ENCODE results near the gene SMIM7.

The SMIM7 gene

DNA sequence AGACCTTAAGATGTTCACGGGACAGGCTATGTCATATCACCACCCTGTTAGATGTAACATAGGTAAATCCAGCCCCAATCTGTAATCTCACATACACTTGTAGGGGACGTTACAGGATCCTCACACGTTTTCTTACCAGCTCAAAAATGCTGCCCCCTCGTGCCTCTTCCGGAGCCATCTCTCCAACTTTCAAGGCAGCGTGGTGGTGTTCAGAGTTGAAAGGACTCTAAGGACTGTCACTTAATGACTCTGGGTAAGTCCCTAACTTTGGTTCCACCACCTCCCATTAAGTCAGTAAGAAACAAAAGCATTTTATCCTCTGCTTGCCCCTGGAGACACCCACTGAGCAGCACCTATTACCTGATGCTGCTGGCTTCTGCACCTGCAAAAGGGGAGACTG, 36.4 kb downstream of the SMIM7 start:
- no peak for DNase-seq

DNA sequence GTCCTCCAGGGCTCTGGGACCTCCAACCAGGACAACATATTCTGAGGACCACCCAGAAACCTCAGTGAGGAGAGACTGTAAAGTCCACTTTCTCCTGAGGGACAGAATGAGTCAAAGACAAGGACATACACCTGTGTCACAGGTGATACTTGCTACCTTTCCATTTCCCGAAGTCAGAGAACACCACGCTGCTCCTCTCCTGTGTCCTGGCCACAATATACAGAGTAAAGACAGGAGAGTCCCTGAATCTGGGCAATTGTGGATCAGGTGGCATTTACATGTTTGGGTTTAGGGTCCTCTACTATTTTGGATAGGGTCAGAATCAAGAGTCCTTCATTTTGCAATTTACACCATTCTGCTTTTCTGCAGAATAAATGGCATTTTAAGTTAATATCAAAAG, 36.9 kb downstream of the SMIM7 start:
- no peak for DNase-seq

DNA sequence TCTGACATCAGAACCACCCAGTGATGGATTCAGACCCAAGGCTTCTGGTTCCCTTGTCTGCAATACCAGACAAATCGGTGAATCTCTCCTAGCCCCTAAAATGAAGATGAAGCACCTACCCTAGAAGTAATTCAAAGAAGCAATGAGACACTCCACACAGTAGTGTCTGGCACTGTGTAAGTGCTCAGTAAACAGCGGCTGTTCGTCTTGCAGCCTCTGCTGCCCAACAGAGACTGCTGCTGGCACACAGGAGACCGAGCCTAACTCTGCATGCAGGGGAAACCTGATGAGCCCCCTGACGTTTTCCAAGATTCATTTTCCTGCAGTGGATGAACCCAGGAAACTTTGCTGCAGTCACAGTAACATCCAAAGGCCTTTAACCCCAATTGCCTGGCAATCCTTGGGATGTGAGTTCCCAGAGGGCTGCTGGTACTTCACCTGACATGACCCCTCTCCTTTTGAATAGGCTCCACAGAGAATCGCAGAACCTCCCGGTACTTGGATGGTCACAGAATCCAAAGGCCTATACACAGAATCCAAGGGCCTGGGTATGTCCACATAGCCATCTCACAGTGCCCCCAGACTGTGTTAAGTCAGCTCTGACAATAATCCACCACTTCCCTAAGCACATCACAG, 38.7 kb downstream of the SMIM7 start:
- DNase-seq, result no peak

DNA sequence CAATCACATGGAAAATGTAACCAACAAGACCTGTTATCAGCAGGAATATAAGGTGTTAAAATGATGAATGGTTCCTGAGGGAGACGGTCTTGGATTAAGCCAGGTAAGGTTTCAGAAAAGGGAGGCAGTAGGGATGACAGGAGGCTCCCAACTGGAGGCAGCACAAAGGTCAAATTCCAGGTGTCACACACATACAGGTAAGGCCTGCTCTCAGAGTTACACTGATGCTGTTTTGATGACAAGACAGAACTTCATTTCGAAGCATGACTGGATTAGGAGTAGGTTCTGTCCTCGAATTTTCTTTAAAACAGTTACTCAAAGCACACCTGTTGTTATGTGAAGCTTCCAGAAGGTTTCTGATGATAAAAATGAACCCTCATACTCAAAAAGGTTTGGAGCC, 39.4 kb downstream of the SMIM7 start:
- DNase-seq, result no peak

DNA sequence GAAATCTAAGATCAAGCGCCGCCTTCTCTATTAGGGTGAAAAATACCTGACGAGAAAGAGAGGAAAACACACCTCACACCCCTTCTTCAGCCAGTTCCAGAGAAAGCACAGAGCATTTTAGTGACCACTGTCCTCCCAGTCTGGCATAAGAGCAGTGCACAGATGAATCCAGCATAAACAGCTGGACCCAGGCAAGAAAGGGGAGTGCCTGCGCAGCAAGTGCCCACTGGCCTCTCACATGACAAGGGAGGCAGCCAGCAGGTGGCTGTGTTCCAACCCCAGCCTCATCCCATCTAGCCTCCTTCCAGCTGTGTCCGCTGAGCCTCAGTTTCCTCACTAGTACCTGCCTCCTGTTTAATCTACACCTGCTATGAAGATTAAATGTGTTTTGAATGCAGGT, 39.9 kb downstream of the SMIM7 start:
- DNase-seq, result no peak

DNA sequence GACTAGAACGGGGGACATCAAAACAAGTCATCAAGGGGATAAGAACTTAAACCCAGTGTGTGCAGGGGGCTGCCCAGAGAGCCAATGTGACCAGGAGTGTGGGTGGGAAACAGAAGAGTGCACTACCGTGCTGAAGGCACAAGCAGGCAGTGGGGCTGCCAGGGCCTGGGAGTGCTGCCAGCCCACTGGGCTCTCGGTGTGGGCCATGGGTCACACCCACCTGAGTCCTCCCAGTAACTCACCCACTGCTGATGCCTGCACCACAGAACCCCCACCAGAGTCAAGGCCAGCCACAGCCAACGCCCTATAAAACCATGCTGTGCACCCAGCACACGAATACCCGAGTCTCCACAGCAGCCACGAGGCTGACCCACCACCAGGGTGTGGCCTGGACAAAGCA, 40.5 kb downstream of the SMIM7 start:
- no peak for DNase-seq

DNA sequence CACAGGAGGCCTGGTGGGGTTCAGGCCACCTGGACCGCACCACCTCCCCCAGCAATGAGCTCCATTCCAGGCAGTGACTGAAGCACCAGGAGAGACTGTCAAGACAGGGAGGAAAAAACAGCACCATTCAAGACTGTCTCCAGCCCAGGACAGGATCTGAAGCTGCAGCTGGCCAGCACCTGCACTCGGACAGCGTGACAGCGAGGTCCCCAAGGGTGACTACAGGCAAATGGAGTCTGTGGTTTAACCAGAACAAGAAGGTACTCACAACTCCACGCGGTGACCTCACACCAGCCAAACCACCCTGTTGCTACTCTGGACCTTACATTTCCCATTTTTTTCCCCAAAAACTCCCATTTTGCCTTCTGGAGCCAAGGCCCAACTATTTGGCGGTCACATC, 41.7 kb downstream of the SMIM7 start:
- no peak for DNase-seq

DNA sequence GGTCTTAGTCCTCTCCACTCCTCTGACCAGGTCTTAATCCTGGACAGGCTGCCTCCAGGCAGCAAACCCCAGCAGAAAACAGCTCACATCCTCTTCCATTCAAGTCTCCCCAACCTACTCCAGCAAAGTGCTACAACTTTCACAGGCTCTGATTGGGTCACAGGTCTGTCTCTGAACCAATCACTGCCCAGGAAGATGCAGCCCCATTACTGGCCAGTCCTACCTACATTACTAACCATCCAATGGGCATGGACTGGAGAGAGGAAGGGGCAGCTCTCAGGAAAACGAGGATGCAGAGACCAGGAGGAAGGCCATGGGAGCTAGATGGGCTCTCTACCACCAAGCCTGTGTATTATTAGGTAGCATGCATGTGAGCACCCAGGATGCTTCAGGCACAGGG, 44.1 kb downstream of the SMIM7 start:
- no peak for DNase-seq

DNA sequence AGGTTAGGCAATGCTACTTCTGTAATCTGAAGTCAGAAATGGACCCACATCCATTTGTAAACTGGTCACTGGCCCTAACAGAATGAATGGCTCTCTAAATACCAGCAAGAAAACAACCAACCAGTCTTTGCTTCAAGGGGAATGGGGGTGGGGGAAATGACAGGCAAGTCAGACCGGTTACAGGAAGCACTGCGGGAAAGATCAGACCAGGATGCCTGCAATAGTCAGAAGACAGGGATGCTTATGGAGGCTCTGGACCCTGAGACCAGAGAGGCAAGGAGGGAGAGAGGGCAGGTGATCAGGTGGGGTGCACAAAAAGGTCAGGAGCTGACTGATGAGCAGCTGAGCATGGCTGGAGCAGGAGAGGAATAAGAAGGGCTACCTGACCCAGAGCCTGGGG, 45.0 kb downstream of the SMIM7 start:
- DNase-seq, result no peak

DNA sequence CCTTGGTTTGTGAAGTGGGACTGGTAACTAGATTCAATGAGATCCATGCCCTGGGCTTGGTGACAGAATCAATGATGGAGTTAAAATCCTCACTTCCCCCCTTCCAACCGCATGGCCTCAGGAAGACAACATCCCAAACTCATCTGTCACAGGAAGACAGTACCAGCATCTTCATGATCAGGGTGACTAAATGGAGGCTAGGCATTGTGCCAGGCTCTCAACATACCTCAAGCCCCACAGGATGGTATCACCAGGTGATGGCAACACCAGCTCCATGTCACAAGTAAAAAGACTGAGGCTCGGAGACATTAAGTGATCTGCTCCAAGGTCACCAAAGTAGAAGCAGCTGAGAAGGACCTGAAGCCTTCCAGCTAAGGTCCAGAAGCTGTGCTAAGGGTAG, 46.1 kb downstream of the SMIM7 start:
- no peak for DNase-seq

DNA sequence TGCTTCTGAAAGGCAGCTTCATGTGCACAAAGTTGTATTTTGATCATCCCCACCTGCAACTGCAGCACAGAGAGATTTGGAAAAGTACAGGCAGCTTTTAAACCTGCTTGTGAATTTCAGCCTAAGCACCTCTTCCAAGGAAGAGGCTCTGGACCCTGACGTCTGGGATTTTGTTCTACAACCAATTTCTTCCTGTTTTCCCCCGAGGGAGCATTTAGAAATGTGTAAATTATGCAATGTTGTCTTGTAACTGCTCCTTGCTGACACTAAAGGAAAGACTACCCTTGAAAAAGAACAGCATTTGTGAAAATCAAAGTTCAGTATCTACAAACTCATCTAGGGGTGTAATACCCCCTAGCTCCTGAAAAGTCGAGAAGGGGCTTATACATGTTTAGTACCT, 47.3 kb downstream of the SMIM7 start:
- no peak for DNase-seq

DNA sequence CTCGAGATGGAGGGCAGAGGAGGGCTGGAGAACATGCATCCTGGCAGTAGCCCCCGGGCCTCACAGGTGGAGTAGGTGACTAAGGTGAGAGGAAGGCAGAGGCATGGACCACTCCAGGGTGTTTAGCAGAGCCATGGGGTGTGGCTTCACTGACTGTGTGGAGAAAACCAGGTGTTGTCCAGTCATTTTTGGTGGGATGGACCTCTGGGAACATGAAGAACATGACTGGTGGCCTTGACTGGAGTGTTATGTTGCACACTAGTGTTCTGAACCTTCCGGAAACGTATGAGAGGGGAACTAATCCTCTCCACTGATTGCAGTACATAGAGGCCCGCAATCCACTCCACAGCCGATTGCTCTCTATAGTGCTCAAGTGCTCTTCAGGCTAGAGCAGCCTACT, 48.8 kb downstream of the SMIM7 start:
- no peak for DNase-seq

DNA sequence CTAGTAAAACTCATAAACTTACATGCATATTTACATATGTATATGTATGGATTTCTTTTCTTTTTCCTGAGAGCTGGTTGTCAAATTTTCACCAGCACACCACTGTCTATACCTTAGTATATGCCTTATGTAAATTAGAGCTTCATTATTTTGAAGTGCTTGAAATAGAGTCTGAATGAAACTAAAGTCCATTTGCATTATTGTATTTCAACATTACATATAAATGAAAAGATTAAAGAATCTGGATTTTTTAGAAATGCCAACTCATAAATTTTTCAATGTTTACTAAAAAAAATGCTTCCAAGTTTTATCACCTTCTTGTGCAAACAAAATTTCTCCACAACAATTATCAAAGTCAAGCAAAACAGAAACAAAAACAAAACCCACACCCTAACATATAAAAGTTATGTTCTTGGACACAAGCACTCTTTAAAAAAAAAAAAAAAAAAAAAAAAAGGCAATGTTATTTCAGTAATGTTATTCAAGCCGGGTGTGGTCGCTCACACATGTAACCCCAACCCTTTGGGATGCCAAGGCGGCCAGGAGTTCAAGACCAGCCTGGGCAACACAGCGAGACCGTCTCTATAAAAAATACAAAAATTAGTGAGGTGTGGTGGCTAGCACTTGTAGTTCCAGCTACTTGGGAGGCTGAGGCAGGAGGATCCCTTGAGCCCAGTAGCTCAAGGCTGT, 50.3 kb downstream of the SMIM7 start:
- no peak for DNase-seq

DNA sequence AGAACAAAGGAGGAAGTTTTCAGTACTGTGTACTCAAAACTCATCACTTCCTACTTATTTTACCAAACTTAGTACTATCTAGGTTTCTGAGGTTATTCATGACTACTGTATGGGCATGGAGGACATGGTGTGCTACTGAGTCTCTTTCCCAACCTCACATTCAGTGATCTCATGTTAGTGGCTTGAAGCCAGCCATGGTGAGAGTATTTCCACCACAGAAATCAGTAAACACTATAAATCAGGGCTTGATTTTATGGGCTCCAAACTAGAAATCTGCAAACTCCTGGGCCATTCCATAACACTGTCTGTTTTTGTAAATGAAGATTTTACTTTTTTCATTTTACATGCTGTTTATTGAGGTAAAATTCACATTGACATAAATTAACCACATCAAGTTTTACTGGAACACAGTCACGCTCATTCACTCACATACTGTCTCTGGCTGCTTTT, 51.6 kb downstream of the SMIM7 start:
- no peak for DNase-seq

DNA sequence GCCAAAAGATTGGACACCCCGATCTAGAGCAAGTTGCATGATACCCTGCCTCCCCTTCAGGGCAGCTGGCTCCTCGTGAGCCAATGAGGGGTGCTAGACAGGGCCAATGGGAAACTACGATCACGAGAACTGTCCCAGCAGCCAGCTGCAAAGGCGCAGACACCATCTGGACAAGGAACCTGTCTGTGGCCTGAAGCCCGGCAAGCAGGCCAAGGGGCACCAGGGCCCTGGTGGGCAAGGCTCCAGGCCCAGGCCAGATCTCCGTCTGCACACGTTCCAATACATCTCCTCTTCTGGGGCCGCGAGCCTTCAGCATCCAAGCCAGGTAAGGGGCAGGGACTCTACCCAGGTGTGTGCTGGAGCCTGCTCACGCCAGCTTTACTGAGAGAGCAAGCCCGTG, 52.1 kb downstream of the SMIM7 start:
- no peak for DNase-seq

DNA sequence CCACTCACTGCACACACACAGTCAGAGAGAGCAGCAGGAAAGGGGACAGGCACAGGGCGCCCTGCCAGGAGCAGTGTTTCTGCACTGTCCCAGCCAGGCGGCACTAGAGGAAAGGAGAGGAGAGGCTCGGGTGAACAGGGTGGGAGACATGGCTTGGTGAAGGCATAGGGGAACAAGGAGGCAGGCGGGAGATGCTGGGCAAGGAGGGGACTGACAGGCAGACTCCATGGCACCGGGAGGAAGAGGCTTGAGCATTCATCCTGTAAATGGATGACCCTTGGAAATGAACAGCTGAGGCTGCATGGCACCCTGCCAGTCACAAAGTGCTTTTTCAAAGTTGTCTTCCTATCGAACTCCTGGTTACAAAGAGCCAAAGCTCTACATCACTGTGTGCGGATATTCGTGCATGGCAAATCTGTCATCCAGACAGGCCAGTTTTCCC, 54.4 kb downstream of the SMIM7 start:
- DNase-seq, result no peak

DNA sequence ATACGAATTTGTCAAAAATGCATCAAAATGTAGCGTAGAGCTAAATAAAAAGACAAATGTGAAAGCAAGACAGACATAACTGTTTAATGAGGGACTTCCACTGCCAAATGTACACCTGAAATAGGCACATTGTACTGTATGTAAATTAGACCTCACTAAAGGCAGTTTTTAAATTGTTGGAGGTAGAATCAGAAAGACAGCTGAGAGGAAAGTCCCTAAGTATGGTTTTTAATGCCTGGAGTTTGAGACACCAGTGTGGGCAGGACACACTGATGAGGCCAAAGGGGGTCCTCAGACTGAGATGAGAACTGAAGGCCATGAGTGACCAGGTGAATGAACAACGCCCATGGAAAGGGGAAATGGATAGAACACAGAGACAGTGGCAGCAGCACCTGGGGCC, 54.8 kb downstream of the SMIM7 start:
- no peak for DNase-seq

DNA sequence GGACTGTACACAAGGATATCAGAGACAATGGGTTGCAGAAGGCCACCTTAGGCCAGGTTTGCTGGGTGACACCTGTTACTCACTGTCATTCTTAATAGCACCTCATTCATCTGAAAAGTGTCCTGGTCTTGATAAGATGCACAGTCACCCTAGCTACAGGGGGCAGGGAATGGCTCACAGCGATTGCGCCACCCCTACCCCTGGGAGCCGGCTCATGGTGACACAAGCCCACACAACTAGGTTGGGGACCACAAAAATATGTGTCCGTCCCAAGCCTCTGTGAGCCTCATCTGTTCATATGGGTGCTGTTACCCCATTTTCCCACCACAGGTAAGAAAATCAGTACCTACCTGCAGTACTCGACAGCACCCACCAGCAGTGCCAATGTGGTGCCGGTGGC, 55.3 kb downstream of the SMIM7 start:
- no peak for DNase-seq

DNA sequence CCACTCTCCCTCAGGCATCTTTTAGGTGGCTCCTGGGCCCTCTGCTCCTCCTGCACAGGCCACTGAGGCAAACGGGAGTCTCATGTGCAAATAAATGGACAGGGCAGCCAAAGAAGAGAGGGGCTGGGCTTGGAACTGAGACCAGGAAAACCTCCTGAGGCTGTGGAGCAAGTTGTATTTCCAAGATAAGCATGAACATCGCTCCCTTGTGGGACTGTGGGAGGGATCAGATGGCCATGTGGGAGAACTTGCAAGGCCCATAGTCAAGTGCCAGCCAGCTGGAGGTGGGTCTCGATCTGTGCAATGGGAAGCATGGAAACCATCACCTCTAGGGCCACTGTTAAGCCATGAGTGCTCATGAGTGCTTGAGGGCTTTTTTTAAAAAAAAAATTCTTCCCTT, 56.9 kb downstream of the SMIM7 start:
- no peak for DNase-seq

DNA sequence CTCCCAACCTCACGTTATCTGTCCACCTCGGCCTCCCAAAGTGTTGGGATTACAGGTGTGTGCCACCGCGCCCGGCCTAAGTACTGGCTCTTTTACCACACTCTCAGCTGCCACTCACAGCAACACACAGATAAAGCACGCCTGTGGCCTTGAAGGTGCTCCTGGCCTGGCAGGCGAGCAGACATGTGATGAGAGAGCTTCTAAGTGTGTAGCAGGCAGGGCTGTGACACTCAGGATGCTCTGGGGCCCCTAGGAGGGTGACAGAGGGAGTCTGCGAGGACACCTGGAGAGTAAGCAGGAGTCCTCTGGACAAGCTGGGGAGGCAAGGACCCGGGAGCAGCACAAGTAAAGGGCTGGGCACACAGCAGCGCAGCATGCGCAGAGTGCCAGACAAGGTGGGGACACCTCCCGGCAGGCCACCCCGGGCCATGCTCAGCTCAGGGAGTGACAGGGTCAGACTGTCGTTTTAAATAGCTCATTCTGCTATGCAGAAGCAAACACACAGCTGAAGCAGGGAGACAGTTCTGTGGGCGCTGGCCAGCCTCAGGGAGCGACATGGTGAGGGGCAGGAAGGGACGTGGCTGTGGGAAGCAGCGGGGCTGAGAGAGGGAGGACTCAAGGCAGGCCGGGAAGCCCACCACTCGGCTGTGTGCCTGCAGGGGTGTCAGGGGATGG, 58.4 kb downstream of the SMIM7 start:
- DNase-seq, result no peak

DNA sequence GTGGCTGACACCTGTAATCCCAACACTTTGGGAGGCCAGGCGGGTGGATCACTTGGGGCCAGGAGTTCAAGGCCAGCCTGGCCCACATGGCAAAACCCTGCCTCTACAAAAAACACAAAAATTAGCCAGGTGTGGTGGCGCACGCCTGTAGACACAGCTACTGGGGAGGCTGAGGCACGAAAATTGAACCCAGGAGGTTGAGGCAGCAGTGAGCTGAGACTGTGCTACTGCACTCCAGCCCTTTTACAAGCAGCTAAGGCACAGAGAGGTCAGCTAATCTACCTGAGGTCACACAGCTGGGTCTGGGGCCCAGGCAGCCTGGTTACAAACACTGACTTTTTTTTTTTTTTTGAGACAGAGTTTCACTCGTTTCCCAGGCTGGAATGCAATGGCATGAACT, 59.1 kb downstream of the SMIM7 start:
- no peak for DNase-seq

DNA sequence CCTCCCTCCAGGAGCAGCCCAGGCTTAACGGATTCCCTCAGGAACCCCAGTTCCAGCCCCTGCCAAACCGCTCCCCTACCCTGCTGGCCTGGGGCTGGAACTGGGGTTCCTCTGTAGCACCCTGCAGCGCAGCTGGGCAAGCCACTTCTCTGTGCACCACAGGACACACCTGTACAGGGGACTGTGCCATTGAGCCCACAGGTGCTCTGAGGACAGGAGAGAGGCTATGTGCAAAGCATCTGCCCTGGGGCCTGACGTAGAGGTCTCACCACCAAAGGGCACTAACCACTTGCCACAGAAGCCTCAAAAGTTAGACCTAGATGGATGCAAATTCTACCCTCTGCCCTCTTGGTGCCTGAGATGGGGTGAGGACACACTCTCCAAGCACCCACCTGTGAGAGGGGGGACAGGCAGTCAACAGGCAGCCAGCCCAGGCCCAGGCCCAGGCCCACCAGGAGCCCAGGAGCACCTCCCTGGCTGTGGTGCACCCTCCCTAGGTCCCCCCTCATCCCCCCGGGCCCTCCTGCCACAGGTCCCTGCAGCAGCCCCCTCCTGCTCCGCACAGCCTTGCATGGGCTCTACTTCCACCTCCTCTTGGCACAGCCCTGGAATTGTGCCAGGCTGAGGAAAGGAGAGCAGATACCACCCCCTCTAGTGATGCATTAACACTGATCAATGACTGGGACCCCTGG, 60.1 kb downstream of the SMIM7 start:
- no peak for DNase-seq

DNA sequence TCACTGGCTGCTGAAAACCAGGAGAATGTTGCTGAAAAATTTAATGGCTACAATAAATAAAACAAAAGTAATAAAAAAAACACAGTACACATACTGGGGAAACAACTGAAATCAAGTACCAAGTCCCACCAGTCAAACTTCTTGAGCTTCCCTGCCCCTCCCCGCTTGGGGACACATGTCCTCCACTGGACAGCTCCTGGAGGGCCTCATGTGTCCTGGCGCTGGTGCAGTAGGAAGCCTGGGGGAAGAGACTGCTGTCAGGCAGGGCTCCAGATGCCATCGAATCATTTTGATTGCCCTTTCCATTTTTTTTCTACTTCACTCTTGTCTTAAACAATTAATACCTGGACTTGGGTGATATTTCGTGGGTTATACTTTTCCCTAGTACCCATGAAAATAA, 61.1 kb downstream of the SMIM7 start:
- no peak for DNase-seq

All from right kidney (tissue), 1 donor.